Stimulated activated CD8-positive, alpha-beta memory T cell treated with anti-CD3 and anti-CD28 coated beads, Interleukin-4, amount 100 ng/mL, for 48 hours (primary cell): Measurements from ENCODE around the gene PGLYRP2.
A peak's percentile ranks its signal among the peaks of the same experiment; 100 is the strongest.
"Not testable (repeated sequence)": the region's sequence is repeated elsewhere in the genome, so short reads cannot be mapped to it uniquely, and the experiment has no call there.

ENCODE experiments used
- DNase-seq: peaks from one replicate; pipeline ENCODE4 v3.0.0-alpha.2; 2020

The PGLYRP2 gene, protein sequence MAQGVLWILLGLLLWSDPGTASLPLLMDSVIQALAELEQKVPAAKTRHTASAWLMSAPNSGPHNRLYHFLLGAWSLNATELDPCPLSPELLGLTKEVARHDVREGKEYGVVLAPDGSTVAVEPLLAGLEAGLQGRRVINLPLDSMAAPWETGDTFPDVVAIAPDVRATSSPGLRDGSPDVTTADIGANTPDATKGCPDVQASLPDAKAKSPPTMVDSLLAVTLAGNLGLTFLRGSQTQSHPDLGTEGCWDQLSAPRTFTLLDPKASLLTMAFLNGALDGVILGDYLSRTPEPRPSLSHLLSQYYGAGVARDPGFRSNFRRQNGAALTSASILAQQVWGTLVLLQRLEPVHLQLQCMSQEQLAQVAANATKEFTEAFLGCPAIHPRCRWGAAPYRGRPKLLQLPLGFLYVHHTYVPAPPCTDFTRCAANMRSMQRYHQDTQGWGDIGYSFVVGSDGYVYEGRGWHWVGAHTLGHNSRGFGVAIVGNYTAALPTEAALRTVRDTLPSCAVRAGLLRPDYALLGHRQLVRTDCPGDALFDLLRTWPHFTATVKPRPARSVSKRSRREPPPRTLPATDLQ

DNA sequence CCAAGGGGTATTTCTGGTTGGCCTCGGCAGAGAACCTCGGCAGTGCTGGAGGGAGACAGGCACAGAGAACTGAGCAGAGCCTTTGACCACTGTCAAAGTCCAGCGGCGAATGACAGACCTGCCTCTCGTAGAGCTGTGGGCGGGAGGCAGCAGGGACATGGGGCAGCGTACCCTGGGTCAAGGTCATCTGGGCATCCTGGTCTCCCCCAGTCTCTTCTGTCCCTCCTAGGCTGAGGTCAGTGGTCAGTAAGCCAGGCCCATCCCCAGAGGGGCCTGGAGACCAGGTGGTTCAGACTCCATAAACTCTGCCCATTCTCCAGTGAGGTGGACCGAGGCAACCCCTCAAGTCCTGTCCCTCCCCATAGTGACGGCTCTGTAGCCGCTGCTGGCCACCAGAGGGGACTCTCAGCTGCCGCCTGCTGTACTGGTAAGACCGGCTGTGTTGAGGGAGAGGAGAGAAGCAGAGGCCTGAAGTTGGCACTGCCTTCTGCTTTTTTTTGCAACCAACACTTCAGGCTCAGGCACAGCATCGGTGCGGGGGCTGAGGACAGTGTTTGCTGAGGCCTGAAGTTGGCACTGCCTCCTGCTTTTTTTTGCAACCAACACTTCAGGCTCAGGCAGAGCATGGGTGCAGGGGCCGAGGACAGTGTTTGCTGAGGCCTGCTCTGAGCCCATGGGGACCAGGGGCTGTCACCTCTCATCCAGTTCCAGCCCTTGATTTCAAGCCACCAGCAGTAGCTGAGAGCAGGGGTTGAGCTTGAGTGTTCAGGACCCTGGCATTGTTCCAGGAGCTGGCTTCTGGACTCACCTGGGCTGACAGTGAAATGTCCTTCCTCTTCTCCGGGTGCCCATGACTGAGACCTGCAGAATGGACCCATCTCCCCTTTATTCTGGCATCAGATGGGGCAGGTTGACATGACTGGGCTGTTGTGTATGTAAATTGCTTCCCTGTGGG lies at the start of gene PGLYRP2:
TSS of gene PGLYRP2 (minus strand) at position 111 of the 955 bp plus-strand sequence. CDS start 130 bp downstream, outside the sequence.
- no peak for DNase-seq

DNA sequence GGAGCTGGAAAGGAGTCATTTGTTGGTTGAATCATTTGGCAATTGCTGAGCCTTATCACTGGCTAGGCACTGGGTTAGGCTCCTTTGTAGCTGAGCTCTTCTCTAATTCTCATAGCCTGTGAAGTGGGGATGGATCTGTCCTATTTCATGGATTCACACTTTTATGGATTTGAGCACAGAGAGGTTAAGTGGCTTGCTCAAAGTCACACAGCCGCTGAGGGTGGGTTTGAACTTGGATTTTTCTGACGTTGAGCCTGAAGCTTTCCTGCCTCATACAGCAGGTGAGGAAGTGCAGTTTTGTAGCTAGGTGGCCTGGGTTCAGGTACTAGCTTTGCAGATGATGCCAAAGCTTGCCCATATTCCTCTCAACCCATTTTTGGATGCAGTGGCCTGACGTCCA lies 48.4 kb upstream of the PGLYRP2 start:
- no peak for DNase-seq

DNA sequence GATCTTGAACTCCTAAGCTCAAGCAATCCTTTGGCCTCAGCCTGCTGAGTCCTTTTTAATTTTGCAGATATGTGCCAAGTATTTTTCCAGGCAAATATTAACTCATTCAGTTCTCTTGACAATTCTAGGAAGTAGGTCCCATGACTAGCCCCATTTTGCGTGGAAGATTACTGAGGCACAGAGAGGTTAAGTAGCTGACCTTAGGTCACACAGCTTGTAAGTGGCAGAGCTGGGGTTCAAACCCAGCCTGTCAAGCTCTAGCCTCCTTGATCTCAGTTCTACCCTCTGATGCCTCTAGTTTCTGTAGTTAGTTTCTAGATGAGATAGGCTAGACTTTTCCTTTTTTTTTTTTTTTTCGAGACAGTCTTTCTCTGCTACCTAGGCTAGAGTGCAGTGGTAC lies 47.1 kb upstream of the PGLYRP2 start:
- DNase-seq: no peak

DNA sequence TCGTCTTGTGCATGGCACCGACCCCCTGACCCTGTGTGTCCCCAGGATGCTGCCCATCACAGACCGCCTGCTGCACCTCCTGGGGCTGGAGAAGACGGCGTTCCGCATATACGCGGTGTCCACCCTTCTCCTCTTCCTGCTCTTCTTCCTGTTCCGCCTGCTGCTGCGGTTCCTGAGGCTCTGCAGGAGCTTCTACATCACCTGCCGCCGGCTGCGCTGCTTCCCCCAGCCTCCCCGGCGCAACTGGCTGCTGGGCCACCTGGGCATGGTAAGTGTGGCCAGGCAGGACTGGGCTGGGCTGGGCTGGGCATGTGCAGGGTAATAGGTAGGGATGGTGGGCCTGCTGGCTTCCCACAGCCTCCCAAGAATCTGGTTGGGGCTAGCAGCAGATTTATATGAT lies 46.0 kb upstream of the PGLYRP2 start:
- no peak for DNase-seq

DNA sequence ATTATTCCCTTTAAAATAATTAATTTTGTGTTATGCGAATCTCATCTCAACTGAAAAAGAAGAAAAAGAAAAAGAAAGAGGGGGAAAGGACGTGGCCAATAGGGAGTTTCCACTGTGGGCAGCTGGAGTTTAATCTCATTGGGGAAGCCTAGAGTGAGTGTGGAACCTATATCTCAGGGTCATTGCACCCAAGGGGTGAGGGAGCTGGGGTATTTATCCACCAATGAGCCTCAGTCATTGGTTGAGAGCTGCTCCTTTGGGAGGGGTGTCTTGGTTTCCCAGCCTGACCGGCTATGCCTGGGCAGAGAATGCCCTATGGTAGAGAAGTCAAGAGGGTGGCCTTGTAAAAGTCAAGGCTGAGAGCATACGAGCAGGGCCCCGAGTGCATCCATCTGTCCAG lies 45.5 kb upstream of the PGLYRP2 start:
- no peak for DNase-seq

DNA sequence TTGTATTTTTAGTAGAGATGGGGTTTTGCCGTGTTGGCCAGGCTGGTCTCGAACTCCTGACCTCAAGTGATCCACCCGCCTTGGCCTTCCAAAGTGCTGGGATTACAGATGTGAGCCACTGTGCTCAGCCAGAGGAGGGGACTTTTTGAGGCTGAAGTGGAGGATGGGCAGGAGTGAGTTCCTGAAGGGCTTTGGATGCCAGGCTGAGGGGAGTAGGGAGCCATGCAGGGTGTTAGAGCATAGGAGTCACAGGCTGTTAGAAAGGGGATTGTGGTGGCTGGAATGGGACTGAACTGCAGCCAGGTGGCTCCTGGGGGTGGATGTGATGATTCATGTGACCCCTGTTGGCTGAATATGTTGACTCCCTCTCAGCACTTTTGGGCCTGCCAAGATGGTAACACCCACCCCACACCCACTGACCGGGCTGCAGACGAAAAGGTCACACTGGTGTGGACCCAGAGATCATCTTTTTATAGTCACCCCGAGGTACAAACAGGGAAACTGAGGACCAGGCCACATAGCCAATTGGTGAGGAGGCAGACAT lies 40.2 kb upstream of the PGLYRP2 start:
- no peak for DNase-seq

DNA sequence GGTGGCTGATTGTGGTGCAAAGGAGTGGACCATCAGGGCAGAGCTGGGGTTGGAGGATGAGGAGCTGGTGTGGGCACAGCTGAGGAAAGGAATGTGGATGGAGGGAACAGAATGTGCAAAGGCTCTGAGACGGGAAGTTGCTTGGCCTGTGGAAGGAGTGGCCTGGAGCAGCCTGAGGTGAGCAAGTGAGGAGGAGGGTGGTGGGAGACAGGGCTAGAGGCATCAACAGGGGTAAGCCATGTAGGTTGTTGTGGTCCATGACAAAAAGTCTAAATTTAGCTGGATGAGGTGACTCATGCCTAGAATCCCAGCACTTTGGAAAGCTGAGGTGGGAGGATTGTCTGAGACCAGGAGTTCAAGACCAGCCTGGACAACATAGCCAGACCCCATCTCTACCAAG lies 38.5 kb upstream of the PGLYRP2 start:
- DNase-seq: no peak

DNA sequence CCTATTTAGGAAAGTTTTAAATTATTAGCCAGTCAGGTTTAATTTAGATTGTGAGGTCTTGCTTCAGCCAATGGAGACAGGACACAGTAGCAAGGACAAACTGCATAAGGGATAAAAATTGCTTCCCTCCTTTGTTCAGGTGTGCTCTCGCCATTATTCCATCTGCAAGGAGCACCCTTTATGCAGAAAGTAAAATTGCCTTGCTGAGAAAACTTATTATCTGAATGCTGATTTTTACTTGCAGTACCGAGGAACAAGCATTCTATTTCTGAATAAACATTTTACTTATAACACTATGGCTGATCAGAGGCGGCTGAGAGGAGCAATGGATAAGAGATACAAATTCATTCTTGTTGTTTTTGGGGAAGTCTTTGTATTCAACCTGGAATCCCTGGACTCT lies 37.1 kb upstream of the PGLYRP2 start:
- no peak for DNase-seq

DNA sequence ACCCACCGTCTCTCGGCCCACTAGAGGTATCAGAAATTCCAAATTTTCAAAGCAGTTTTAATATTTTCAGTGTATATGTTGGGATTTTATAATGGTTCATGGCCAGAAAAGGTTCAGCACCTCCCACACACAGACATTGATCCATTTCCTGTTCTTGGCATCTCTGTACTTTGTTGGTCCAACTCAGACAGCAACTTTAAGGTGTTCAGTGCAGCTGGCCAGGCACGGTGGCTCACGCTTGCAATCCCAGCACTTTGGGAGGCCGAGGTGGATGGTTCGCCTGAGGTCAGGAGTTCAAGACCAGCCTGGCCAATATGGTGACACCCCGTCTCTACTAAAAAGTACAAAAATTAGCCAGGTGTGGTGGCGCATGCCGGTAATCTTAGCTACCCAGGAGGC lies 35.9 kb upstream of the PGLYRP2 start:
- DNase-seq: not testable (repeated sequence)

DNA sequence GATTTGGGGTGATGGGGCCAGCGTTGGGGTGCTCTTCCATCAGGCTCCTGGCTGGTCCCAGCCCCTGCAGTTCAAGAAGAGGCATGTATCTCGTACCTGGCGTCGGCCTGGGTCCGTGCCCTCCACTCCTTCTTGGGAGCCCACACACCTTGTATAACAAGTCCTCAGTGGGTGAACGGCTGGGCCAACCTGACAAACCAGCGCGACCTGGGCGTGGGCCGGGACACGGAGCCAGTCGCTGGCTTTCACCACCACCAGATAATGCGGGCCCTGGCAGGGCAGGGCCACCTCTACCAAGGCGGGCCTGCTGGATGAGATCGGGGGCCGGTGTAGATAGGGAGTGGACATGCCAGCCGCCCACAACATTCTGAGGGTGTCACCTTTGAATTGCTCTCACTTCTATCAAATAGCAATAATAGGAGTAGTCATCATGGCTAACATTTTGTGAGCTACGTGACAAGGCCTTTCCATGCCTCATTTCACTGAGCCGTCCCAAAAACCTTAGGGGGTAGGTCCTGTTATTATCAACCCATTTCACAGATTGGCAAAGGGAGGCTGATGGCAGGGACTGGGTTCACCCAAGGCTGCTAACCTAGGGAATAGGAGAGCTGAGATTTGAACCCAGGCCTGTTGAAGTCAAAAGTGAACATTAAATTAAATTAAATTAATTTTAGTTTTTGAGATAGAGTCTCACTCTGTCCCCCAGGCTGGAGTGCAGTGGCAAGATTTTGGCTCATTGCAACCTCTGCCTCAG lies 32.5 kb upstream of the PGLYRP2 start:
- DNase-seq: no peak

DNA sequence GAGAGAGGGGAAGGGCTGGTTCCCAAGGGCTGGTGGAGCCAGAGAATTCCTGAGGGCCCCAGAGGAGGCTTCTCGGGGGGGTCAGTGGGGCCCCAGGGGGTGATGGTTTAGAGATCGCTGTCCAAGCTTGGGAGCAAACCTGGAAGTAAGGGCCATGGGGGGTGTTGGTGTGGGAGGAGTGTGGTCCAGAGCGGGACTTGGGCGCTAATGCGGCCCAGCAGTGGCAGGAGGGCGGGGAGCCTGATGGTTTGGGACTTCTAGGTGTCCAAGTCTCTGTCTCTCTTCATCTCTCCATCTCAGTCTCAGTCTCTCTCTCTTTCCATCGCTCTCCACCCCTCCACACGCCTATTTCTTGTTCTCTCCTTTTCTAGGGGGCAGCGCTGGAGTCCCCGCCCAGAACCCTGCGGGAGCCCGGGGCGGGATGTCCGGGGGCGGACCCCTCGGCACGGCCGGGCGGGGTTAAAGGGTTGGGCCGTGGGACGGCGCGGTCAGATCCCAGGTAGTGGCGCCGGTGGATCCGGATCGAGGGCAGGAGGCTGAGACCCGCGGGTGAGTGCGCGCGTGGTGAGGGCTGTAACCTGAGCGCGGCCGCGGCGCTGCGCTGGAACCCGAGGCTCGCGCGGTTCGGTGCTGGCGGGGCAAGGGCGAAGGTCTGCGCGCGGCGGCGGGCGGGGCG lies 28.9 kb upstream of the PGLYRP2 start, which contains the start of gene CYP4F22:
TSS of gene CYP4F22 (plus strand) at position 491 of the 676 bp plus-strand sequence. CDS start 16,812 bp downstream, outside the sequence.
- DNase-seq: peak; percentile 44

DNA sequence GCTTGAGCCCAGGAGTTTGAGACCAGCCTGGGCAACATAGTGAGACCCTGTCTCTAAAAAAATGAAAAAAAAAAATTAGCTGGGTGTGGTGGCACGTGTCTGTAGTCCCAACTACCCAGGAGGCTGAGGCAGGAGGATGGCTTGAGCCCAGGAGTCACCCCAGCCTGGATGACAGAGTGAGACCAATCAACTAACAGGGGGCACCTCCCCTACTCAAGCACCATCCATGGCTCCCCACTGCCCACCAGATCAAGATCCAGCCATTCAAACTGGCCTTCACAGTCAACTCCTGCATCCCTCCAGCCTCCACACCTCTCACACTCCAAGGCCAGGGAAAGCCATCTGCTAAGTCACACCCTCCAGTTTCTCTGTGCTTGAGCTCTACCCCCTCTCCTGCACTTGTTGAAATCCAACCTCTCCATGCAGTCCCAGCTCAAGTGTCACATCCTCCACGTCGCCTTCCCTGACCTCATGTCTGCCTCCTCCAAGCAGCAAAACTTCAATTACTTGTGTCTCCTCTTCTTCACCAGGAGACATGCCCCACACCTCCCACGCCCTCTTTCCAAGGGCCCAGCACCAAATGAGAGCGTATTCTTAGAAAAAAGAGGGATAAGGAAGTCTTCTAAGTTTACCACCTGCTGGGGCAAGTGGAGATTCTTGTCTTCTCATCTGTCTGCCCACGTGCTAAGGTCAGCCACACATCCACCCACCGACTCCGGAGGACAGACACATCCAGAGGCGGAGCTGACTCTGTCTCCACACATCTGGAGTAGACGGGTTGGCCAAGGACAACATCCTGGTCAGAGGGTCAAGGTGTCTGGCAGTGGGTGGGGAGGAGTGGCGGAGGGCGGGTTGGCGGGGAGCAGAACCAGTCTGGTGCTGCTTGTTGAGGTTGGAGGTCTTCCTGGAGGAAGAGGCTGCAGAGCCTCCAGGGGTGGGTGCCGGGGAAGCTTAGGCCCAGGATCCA lies 28.1 kb upstream of the PGLYRP2 start:
- no peak for DNase-seq

DNA sequence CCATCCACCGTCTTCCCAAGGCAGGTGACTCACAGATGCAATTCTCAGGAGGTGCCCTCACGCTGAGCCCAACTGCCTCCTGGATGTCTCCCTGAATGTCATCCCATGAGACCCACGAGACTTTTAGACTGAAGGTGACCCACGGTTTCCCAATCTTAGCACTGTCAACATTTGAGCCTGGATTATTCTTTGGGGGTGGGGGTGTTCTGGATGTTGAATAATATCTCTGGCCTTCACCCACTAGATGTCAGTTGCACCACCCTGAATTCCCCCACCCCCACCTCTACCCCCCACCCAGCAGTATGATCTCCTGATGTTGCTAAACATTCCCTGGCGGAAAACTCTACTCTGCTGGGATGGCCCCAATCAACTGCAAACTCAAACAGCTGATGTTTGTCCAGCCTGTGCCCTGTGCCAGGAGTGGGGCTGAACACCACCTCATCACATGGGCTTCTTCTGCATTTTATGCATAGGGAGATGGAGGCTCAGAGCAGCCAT lies 26.8 kb upstream of the PGLYRP2 start:
- no peak for DNase-seq

DNA sequence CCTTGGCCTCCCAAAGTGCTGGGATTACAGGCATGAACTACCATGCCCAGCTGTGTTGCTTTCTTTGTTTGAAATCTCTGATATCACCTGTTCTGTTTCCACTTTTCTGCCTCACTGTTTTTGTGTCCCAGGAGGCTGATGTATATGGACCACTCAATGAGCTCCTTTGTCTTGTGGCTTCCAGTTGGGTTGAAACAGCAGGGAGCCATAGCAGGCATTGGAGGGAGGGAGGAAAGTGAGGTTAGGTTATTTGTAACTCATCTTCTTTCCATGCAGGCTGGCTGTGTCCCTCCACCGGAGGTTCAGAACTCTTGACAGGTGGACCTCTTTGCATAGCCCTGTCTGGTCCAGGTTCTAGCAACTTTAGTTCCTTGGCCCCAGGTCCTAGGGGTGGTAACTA lies 23.0 kb upstream of the PGLYRP2 start:
- DNase-seq: no peak

DNA sequence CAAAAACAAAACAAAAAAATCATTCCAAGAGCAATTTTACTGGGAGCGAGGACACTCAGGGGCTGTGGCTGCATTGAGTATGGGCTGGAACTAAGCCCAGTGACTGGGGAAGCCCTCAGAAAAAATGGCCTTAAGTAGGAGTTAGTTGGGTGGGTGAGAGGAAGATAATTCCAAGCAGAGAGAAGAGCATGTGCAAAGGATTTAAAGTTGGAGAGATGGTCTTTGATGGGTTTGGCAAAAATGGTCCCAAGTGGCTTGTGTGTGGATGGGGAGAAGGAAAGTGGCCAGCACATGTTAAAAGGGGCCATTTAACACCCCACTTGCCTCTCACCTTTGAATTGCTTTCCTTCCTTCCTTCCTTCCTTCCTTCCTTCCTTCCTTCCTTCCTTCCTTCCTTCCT lies 22.3 kb upstream of the PGLYRP2 start:
- DNase-seq: no peak

DNA sequence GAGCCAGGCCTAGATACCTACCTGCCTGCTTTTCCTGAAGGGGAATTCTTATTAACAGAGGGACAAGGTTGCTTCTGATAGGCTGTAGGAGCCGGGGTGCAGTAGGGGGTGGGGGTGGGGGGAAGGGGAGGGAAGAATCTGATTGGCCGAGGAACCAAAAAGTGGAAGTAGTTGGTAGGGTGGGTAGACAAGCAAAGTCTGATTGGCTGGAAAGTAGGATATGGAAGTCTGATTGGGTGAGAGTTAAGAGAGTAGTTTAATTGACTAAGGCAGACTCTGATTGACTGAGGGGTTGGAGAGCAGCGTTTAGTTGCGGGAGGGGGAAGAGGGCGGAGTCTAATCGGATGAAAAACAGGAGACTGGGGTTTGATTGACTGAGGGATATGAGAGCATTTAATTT lies 19.6 kb upstream of the PGLYRP2 start:
- DNase-seq: no peak

DNA sequence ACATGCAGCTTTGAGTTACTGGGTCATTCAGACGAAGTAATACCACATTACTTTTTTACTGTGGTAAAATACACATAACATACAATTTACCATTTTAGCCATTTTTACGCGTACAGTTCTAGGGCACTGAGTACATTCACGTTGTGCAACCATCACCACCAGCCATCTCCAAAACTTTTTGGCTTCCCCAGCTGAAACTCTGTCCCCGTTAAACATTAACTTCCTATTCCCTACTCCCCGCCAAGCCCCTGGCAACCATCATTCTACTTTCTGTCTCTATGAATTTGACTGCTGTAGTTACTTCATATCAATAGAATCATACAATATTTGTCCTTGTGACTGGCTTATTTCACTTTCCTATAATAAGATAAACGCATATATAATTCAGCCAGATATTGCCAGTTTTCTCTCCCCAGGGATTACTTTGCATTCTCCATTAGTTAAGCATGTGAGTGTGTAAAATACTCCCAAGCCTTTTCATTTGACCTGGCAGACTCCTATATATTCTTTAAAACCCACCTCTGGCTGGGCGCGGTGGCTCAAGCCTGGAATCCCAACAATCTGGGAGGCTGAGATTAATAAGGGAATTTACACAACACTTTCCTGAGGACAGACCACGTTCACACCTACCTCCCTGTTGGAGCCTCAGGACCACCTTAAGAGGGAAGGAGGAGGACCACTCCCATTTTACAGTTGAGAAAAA lies 19.0 kb upstream of the PGLYRP2 start:
- no peak for DNase-seq

DNA sequence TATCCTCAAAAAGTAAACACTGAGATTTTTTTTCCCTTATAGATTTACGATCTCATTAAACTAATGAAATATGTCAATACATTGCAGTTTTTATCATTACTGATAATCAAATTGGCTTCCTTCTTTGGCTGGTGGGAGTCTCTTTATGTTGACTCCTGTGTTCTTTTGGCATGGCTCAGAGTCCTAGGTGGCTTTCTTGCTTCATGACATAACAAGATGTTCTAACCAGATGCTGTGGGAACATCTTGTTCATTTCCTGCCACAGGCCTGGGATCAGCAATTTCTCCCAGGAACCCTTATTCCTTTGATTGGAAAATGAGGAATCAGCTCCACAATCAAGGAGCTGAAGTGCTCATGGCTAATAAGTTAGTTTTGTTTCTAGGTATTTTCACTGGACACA lies 15.8 kb upstream of the PGLYRP2 start:
- no peak for DNase-seq

DNA sequence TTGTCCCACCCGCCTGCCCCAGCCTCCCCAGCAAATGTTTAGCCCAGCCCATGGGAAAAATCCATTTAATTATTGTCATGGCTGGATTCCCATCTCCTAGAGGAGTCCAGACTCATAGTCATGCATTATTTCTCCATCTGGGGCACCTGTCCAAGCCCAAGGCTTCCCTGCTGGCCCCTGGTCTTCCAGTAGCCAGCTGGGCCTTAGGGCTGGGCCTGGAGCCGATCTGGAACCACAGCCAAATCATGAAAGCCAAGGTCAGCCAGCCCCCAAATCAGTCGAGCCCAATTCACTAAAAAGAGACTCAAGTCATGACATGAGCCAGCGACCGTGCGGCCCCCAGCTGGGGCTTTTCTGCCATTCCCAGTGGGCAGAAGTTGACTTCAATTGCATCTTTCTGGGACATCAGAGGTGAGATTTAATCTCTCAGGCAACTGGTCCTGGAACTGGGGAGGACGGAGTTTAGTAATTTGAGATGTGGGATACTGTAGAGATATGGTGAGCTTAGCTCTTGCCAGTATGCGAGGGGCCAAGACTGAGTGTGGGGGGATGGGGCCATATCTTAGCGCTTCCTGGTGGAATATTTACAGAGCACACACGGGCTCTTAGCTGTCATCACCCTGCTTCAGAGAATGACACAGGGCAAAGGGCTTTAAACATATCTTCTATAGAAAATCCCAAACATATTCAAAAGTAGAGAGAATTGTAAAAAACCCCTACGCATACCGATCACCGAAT lies 9.4 kb upstream of the PGLYRP2 start:
- no peak for DNase-seq
